ENCODE results near the gene CDK2AP2. TPM values are rescaled to one million over a fixed set of nuclear protein-coding genes. Genes with fewer than 3 reads are reported as not detected.
A peak's percentile ranks its signal among the peaks of the same experiment; 100 is the strongest.
"Not testable (repeated sequence)": the region's sequence is repeated elsewhere in the genome, so short reads cannot be mapped to it uniquely, and the experiment has no call there.

The CDK2AP2 gene
- total and polyA plus RNA-seq, 2 donors, result 5.9 to 75.8 TPM

GRCh38 chr11:67520856-67521824, 13.2 kb upstream of the CDK2AP2 start:
- DNase-seq (ENCODE audit: extremely low spot score), result no peak
- Histone ChIP-seq H3K4me1 (ENCODE audit: insufficient read depth) (no peaks in the 10 kb centered on the region), H3K36me3 (ENCODE audit: insufficient read depth) (no peaks in the 10 kb centered on the region), H3K27ac (ENCODE audit: low read depth) (no peak overlapping the region), H3K4me3 (ENCODE audit: low read depth, low read length) (no peak overlapping the region)
- WGBS, result 91% methylated on average over 16 of the region's 16 CpGs

GRCh38 chr11:67519726-67520125, 11.8 kb upstream of the CDK2AP2 start:
- Histone ChIP-seq H3K36me3 (ENCODE audit: insufficient read depth) (no peaks in the 10 kb centered on the region), H3K4me1 (ENCODE audit: insufficient read depth) (no peaks in the 10 kb centered on the region), H3K27ac (ENCODE audit: low read depth) (no peak overlapping the region), H3K4me3 (ENCODE audit: low read depth, low read length) (no peak overlapping the region)
- DNase-seq (ENCODE audit: extremely low spot score), result no peak
- WGBS, result 89% methylated on average over 32 of the region's 32 CpGs

- no peaks in the 10 kb centered on the region for H3K36me3 ChIP-seq (ENCODE audit: insufficient read depth)
- DNase-seq (ENCODE audit: extremely low spot score), result no peak
- no peak overlapping the region for H3K27ac ChIP-seq (ENCODE audit: low read depth)
- no peak overlapping the region for H3K4me3 ChIP-seq (ENCODE audit: low read depth, low read length)
- no peaks in the 10 kb centered on the region for H3K4me1 ChIP-seq (ENCODE audit: insufficient read depth)
- WGBS, result 58% methylated on average over 10 of the region's 10 CpGs
Measured at GRCh38 chr11:67517784-67518552, 10.0 kb upstream of the CDK2AP2 start.

GRCh38 chr11:67516806-67517205, 8.8 kb upstream of the CDK2AP2 start:
- Histone ChIP-seq H3K4me3 (ENCODE audit: low read depth, low read length) (no peak overlapping the region), H3K4me1 (ENCODE audit: insufficient read depth) (no peaks in the 10 kb centered on the region), H3K36me3 (ENCODE audit: insufficient read depth) (no peaks in the 10 kb centered on the region), H3K27ac (ENCODE audit: low read depth) (no peak overlapping the region)
- DNase-seq (ENCODE audit: extremely low spot score), result no peak
- WGBS, result 93% methylated on average over 9 of the region's 9 CpGs

- DNase-seq (ENCODE audit: extremely low spot score), result no peak
- WGBS, result 59% methylated on average over 7 of the region's 7 CpGs
- no peak overlapping the region for H3K4me3 ChIP-seq (ENCODE audit: low read depth, low read length)
- no peaks in the 10 kb centered on the region for H3K36me3 ChIP-seq (ENCODE audit: insufficient read depth)
- no peaks in the 10 kb centered on the region for H3K4me1 ChIP-seq (ENCODE audit: insufficient read depth)
- H3K27ac ChIP-seq (ENCODE audit: low read depth), result no peak overlapping the region
Measured at GRCh38 chr11:67514116-67514515, 6.2 kb upstream of the CDK2AP2 start.

DNA sequence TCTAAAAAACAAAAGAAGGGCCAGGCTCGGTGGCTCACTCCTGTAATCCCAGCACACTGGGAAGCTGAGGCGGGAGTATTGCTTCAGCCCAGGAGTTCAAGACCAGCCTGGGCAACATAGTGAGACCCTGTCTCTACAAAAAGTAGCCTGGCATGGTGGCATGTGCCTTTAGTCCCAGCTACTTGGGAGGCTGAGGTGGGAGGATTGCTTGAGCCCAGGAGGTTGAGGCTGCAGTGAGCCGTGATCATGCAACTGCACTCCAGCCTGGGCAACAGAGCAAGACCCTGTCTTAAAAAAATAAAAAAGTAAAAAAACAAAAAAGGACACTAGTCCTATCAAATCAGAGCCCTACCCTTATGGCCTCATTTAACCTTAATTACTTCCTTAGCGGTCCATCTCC, 3.6 kb upstream of the CDK2AP2 start:
- not testable (repeated sequence) for H3K4me3 ChIP-seq (ENCODE audit: low read depth, low read length); H3K27ac ChIP-seq (ENCODE audit: low read depth); H3K4me1 ChIP-seq (ENCODE audit: insufficient read depth); DNase-seq (ENCODE audit: extremely low spot score); H3K36me3 ChIP-seq (ENCODE audit: insufficient read depth)
- 85% methylated on average over 4 of the region's 4 CpGs for WGBS

GRCh38 chr11:67510023-67510345, 2.0 kb upstream of the CDK2AP2 start:
- H3K4me3 ChIP-seq (ENCODE audit: low read depth, low read length), result no peak overlapping the region
- no peak for DNase-seq (ENCODE audit: extremely low spot score)
- 57% methylated on average over 3 of the region's 3 CpGs for WGBS
- H3K27ac ChIP-seq (ENCODE audit: low read depth), result no peak overlapping the region
- H3K36me3 ChIP-seq (ENCODE audit: insufficient read depth), result no peaks in the 10 kb centered on the region
- no peaks in the 10 kb centered on the region for H3K4me1 ChIP-seq (ENCODE audit: insufficient read depth)

DNA sequence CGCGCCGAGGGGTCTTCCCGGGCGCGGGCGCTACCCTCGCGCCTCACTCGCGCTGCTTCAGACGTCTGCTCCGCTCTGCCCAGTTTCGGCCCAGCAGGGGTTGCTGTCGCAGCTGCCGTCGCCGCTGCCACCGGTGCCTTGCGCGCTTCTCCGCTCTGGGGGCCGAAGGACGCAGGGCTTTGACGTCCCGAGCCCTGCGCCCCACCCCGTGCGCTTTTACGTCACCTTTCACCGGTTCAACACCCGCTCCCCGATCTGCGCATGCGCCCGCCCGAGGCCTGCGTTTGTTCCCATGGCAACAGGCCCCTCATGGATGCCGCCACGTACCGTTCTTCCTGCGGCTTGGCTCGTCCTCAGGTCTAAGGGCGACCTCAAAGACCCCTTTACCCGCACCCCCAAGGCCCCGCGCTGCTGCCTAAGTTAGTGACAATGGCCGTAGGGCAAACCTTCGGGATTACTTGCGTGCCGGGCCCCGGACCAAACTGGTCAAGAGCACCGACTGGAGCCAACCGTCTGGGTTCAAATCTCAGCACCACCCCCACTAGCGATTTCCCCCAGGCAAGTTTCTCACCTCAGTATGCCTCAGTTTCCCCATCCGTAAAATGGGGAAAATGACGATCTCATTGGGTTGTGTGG, 642 bp upstream of the CDK2AP2 start:
- no peaks in the 10 kb centered on the region for H3K4me1 ChIP-seq (ENCODE audit: insufficient read depth)
- WGBS, result under 1% methylated on average over 57 of the region's 57 CpGs
- no peaks in the 10 kb centered on the region for H3K36me3 ChIP-seq (ENCODE audit: insufficient read depth)
- H3K27ac ChIP-seq (ENCODE audit: low read depth), result peak overlapping the region; percentile 89
- peak overlapping the region; percentile 44 for H3K4me3 ChIP-seq (ENCODE audit: low read depth, low read length)
- peak; percentile 90 for DNase-seq (ENCODE audit: extremely low spot score)

DNA sequence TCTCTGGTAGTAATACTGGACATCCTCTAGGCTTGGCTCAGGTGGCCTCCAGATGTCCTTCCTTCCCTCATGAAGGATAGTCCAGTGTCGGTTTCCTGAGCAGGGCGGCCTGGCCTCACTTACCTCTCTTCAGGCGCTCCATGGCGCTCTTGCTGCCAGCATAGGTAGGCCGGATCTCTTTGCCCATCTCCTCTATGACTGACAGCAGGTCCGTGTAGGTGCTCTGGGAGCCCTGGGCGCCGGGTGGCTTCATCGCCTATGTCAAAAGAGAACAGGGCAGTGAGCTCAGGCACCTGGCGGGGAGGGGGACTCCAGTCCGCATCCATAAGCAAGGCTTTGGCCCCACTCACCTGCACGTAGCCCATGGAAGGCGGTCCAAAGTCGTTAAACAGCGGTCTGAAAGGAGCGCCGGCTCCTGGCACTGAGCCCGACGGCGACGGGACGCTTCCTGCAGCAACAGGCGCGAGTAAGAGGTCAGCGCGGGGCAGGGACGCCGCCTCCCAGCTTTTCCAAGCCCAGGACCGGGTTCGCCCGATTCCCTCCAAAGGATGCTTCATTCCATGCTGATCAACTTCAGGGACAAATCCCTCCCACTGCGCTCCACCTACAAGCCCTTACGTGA, 609 bp downstream of the CDK2AP2 start:
- H3K36me3 ChIP-seq (ENCODE audit: insufficient read depth), result no peaks in the 10 kb centered on the region
- 31% methylated on average over 33 of the region's 33 CpGs for WGBS
- peak overlapping the region; percentile 50 for H3K4me3 ChIP-seq (ENCODE audit: low read depth, low read length)
- H3K4me1 ChIP-seq (ENCODE audit: insufficient read depth), result no peaks in the 10 kb centered on the region
- no peak for DNase-seq (ENCODE audit: extremely low spot score)
- peak overlapping the region; percentile 64 for H3K27ac ChIP-seq (ENCODE audit: low read depth)

GRCh38 chr11:67506426-67507051, 1.4 kb downstream of the CDK2AP2 start:
- 87% methylated on average over 16 of the region's 16 CpGs for WGBS
- H3K4me3 ChIP-seq (ENCODE audit: low read depth, low read length), result no peak overlapping the region
- no peak for DNase-seq (ENCODE audit: extremely low spot score)
- H3K4me1 ChIP-seq (ENCODE audit: insufficient read depth), result no peaks in the 10 kb centered on the region
- no peaks in the 10 kb centered on the region for H3K36me3 ChIP-seq (ENCODE audit: insufficient read depth)
- H3K27ac ChIP-seq (ENCODE audit: low read depth), result no peak overlapping the region

- no peaks in the 10 kb centered on the region for H3K4me1 ChIP-seq (ENCODE audit: insufficient read depth)
- no peaks in the 10 kb centered on the region for H3K36me3 ChIP-seq (ENCODE audit: insufficient read depth)
- DNase-seq (ENCODE audit: extremely low spot score), result peak; percentile 43
- peak overlapping the region; percentile 90 for H3K27ac ChIP-seq (ENCODE audit: low read depth)
- 15% methylated on average over 17 of the region's 17 CpGs for WGBS
- no peak overlapping the region for H3K4me3 ChIP-seq (ENCODE audit: low read depth, low read length)
Measured at GRCh38 chr11:67505605-67506396, 2.2 kb downstream of the CDK2AP2 start.

DNA sequence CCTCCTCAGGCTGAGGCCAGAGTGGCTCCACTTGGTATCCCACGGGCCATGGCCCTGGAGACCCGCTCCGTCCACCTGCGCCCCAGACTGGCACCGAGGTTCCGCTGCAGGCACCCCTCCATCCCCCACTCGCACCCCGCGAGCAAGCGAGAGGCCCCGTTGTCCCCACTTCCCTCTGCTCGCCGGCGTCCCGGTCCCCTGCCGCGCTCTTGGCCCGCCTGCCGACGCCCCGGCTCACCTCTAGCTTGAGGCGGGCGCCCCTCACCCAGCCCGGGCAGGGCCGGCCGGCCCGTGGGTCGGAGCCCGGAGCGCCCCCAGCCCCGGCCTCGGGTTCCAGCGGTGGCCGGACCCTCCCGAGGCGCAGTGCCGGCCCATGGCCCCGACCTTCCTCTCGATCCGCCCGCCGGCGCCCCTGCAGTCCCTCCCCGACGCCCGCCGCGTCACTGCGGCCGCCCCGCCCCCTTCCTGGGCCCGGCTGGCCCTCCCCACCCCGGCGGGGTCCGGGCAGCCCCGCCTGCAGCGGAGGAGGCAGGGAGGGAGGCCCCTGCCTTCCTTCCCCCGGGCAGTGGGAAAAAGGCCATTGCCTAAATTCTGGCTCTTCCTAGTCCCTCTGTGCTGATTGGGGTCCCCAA, 2.9 kb downstream of the CDK2AP2 start, which contains the start of gene PITPNM1:
PITPNM1 (minus strand) TSS at position 414 of the 632 bp plus-strand sequence. CDS start 1,183 bp downstream, outside the sequence.
- Histone ChIP-seq H3K27ac (ENCODE audit: low read depth) (peak within 1 kb of the TSS; percentile 91), H3K4me3 (ENCODE audit: low read depth, low read length) (peak within 1 kb of the TSS; percentile 57), H3K4me1 (ENCODE audit: insufficient read depth) (no peaks in the 10 kb centered on the region), H3K36me3 (ENCODE audit: insufficient read depth) (no peaks in the 10 kb centered on the region)
- under 1% methylated on average over 58 of the region's 58 CpGs for WGBS
- no peak for DNase-seq (ENCODE audit: extremely low spot score)

Data from urinary bladder (tissue), 4 donors.